NCI-H2107 treated with DMSO at 0.1 percent for 48 hours (cell line): ENCODE data around the gene SPP1.
"Not testable (repeated sequence)": the region's sequence is repeated elsewhere in the genome, so short reads cannot be mapped to it uniquely, and the experiment has no call there.

Experiments used
- DNase-seq: peaks from one replicate; lab custom pipeline; 2025; ENCODE audit not compliant: unreplicated experiment; lab: John Stamatoyannopoulos, UW

Gene SPP1

GRCh38 chr4:87985097-87985886 is 9.8 kb downstream of the SPP1 start:
- DNase-seq = no peak

- DNase-seq = no peak
Measured at GRCh38 chr4:87985887-87986200, 10.3 kb downstream of the SPP1 start.

GRCh38 chr4:87986508-87986907 is 11.0 kb downstream of the SPP1 start:
- no peak for DNase-seq

GRCh38 chr4:87989765-87990164 is 14.3 kb downstream of the SPP1 start:
- DNase-seq = no peak

GRCh38 chr4:87995435-87995834 is 19.9 kb downstream of the SPP1 start:
- no peak for DNase-seq

GRCh38 chr4:87999191-87999691 is 23.7 kb downstream of the SPP1 start:
- DNase-seq = not testable (repeated sequence)

- no peak for DNase-seq
Measured at GRCh38 chr4:88001871-88002270, 26.4 kb downstream of the SPP1 start.

- no peak for DNase-seq
Measured at GRCh38 chr4:88002786-88003185, 27.3 kb downstream of the SPP1 start.

GRCh38 chr4:88003261-88003660 is 27.7 kb downstream of the SPP1 start:
- DNase-seq = no peak

- DNase-seq = no peak
Measured at GRCh38 chr4:88005076-88005475, 29.6 kb downstream of the SPP1 start.

- DNase-seq = no peak
Measured at GRCh38 chr4:88005946-88006345, 30.4 kb downstream of the SPP1 start.

GRCh38 chr4:88006956-88007303 is 31.4 kb downstream of the SPP1 start:
- DNase-seq = no peak

- DNase-seq = no peak
Measured at GRCh38 chr4:88007304-88008121, 32.0 kb downstream of the SPP1 start, which contains the start of gene PKD2. Gene PKD2, plus strand, starts transcription at chr4:88007635. Its CDS starts 99 bp downstream, at chr4:88007734.

- no peak for DNase-seq
Measured at GRCh38 chr4:88008122-88008742, 32.7 kb downstream of the SPP1 start.

- DNase-seq = no peak
Measured at GRCh38 chr4:88008743-88009171, 33.2 kb downstream of the SPP1 start.

GRCh38 chr4:88009871-88010270 is 34.4 kb downstream of the SPP1 start:
- no peak for DNase-seq

- DNase-seq = no peak
Measured at GRCh38 chr4:88010966-88011365, 35.5 kb downstream of the SPP1 start.

- DNase-seq = no peak
Measured at GRCh38 chr4:88012647-88013046, 37.1 kb downstream of the SPP1 start.

- DNase-seq = no peak
Measured at GRCh38 chr4:88014386-88014905, 38.9 kb downstream of the SPP1 start.

GRCh38 chr4:88015659-88016295 is 40.3 kb downstream of the SPP1 start:
- DNase-seq = no peak
